HL-60 (cell line): Measurements from ENCODE around the gene RB1.

Experiments used
- CTCF ChIP-seq: IDR thresholded peaks from one replicate; pipeline ENCODE4 v1.5.1; 2011; ENCODE audit warnings: low read length, control low read depth, inconsistent platforms; ENCODE audit not compliant: insufficient read depth
- REST ChIP-seq: IDR thresholded peaks from 2 replicates; pipeline ENCODE4 v1.6.1; 2012; ENCODE audit warnings: low read depth; ENCODE audit not compliant: insufficient replicate concordance
- SPI1 ChIP-seq: IDR thresholded peaks from 2 replicates; pipeline ENCODE4 v1.6.1; 2012; ENCODE audit warnings: low read depth, mild to moderate bottlenecking, borderline replicate concordance

- TF ChIP-seq CTCF (no peak), SPI1 (no peak), REST (no peak)
These were observed 130.6 kb downstream of the RB1 start for GRCh38 chr13:48434200-48434599.
